ENCODE results near the gene ACSL1.
"Not testable (repeated sequence)": the region's sequence is repeated elsewhere in the genome, so short reads cannot be mapped to it uniquely, and the experiment has no call there.

Gene ACSL1

GRCh38 chr4:184748251-184748652, 77.5 kb downstream of the ACSL1 start:
- peak overlapping the region; percentile 97 for H3K27ac ChIP-seq
- TF ChIP-seq, protein P1, sequence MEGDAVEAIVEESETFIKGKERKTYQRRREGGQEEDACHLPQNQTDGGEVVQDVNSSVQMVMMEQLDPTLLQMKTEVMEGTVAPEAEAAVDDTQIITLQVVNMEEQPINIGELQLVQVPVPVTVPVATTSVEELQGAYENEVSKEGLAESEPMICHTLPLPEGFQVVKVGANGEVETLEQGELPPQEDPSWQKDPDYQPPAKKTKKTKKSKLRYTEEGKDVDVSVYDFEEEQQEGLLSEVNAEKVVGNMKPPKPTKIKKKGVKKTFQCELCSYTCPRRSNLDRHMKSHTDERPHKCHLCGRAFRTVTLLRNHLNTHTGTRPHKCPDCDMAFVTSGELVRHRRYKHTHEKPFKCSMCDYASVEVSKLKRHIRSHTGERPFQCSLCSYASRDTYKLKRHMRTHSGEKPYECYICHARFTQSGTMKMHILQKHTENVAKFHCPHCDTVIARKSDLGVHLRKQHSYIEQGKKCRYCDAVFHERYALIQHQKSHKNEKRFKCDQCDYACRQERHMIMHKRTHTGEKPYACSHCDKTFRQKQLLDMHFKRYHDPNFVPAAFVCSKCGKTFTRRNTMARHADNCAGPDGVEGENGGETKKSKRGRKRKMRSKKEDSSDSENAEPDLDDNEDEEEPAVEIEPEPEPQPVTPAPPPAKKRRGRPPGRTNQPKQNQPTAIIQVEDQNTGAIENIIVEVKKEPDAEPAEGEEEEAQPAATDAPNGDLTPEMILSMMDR (conservative IDR thresholded peaks at IDR 0.05), result no peak

GRCh38 chr4:184747034-184747830, 78.5 kb downstream of the ACSL1 start:
- TF ChIP-seq, protein P1 (conservative IDR thresholded peaks at IDR 0.05), result no peak
- H3K27ac ChIP-seq, result peak overlapping the region; percentile 97

DNA sequence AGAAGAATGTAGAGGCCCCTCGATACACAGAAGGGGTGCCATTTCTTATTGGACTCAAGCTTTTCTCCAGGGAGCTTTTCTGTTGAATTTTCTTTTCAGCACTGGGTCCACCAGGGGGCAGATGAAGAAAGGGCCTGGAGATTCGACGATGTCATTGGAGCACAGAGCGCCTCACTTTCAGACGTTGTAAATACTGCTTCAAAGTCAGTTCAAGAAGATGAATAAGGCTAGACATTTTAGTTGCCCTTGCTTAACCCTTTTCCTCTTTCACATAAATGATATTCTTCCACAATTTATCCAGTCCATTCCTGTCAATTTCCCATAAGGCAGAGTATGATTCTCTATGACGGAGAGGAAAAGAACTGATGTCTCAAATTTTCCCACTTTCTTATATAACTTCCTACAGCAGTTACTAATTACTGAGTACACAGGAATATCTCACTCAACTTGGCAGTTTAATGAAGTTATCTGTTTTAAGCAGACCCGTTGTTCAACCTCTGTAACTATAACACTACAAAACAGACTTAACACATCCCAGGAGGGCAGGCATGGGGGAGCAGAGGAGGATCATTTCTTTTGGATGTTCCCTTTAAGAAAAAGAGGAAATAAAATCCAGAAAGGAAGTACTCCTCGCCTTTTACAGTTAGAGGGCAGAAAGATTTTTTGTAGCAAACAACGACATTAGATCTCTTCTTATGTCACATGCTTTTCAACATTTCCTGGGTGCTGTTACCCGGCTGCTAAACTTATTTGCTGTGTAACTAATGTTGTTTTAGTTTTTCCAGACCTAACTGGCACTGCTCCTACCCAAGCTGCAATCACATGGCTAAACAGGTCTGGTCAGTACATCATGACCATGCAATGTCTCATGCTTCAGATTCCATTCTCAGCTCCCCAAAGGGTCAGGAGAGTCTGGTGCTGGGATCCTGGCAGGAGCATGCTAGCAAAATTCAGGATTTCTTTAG, 79.7 kb downstream of the ACSL1 start:
- TF ChIP-seq, protein P1 (conservative IDR thresholded peaks at IDR 0.05), result peak; percentile 93
- H3K27ac ChIP-seq, result peak overlapping the region; percentile 97

- H3K27ac ChIP-seq, result no peak overlapping the region
- TF ChIP-seq, protein P1 (conservative IDR thresholded peaks at IDR 0.05), result no peak
These were observed 81.5 kb downstream of the ACSL1 start for GRCh38 chr4:184744236-184744635.

DNA sequence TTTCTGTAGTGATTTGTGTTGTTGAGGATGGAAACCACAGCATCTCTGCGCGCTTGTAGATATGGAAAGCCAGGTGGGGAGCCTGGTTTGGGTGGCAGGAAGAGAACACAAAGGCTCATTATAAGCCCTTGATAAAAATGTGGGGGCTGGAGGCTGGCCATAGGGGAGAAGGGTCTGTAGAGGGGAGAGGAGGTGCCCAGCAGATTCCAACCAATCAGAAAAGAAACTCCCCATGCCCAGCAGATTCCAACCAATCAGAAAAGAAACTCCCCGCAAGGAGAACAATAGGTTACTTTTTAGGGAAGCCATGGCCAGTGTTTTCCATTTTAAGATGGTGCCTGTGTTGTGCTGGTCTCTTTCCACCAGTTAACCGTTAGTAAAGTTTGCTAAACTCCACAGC, 82.1 kb downstream of the ACSL1 start:
- TF ChIP-seq, protein P1 (conservative IDR thresholded peaks at IDR 0.05), result no peak
- no peak overlapping the region for H3K27ac ChIP-seq

GRCh38 chr4:184741651-184742050, 84.1 kb downstream of the ACSL1 start:
- H3K27ac ChIP-seq, result not testable (repeated sequence)

DNA sequence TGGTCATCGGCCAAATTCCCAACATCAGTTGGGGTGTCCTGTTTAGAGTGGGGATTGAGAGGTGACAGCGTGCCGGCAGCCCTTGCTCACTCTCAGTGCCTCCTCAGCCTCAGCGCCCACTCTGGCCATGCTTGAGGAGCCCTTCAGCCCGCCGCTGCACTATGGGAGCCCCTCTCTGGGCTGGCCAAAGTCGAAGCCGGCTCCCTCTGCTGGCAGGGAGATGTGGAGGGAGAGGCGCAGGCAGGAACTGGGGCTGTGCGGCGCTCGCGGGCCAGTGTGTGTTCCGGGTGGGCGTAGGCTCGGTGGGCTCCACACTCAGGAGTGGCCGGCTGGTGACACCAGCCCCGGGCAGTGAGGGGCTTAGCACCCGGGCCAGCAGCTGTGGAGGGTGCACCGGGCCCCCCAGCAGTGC, 84.8 kb downstream of the ACSL1 start:
- TF ChIP-seq, protein P1 (conservative IDR thresholded peaks at IDR 0.05), result no peak
- no peak overlapping the region for H3K27ac ChIP-seq

DNA sequence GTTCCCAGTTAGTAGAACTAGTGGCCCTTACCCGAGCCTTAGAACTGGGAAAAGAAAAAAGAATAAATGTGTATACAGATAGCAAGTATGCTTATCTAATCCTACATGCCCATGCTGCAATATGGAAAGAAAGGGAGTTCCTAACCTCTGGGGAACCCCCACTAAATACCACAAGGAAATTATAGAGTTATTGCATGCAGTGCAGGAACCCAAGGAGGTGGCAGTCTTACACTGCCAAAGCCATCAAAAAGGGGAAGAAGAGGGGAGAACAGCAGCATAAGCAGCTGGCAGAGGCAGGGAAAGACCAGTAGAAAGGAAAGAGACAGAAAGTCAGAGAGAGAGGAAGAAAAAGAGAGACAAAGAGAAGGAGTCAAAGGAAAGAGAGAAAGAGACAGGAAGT, 86.2 kb downstream of the ACSL1 start:
- not testable (repeated sequence) for H3K27ac ChIP-seq

All from VCaP (cell line).